ENCODE results near the gene MAIP1.

DNA sequence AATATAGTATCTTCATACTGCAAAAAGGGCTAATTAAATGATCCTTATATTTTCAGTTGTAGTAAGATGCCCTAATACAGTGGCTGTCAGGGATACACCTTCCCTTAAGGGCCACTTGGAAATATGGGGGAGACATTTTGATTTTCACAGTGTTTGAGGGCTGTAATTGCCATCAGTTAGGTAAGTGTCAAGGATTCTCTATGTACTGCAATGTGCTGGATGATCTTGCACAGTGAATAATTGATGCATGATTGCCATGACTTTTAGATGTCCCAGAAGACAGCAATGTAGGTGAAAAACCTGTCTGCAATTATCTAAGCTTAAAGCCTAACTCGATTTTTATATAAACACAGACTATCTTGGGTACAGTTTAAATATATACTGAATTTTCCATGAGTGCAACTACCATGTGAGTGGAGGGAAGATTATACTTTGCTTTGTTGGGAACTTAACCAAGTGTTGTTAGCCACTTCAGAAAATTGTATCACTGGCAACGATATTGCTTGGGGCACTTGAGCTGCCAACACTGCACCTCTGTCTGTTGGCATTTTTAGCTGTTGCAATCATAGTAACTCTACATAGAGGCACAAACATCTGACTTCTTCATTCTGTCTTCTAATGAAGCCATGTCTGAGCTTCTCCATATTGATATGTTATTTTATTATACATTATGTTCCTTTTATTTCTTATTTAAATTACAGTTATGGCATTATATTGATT is 45.2 kb downstream of the MAIP1 start:
- TF ChIP-seq EZH2 (IDR thresholded peaks at IDR 0.05; ENCODE audit: insufficient read depth, poor library complexity, severe bottlenecking) (no peak), EZH2phosphoT487 (IDR thresholded peaks at IDR 0.05; ENCODE audit: insufficient read depth, low read depth) (no peak)

All from GM23248 (cell line).